Superior temporal gyrus (tissue), 1 donor: Measurements from ENCODE around the gene NBPF1.
"Not testable (repeated sequence)": the region's sequence is repeated elsewhere in the genome, so short reads cannot be mapped to it uniquely, and the experiment has no call there.

Experiments
- DNase-seq: peaks from one replicate; pipeline ENCODE4 v3.0.0-alpha.2; 2016; ENCODE audit errors: extremely low spot score

NBPF1 gene

GRCh38 chr1:16605532-16606505, 7.5 kb downstream of the NBPF1 start:
- DNase-seq: no peak

GRCh38 chr1:16605213-16605525, 8.2 kb downstream of the NBPF1 start:
- no peak for DNase-seq

- not testable (repeated sequence) for DNase-seq
Observed at GRCh38 chr1:16604514-16605212, 8.7 kb downstream of the NBPF1 start.

- not testable (repeated sequence) for DNase-seq
Observed at GRCh38 chr1:16603623-16604022, 9.7 kb downstream of the NBPF1 start.

GRCh38 chr1:16602336-16603011, 10.9 kb downstream of the NBPF1 start:
- DNase-seq: not testable (repeated sequence)

GRCh38 chr1:16600855-16601786, 12.2 kb downstream of the NBPF1 start:
- not testable (repeated sequence) for DNase-seq

GRCh38 chr1:16599326-16599725, 14.0 kb downstream of the NBPF1 start:
- not testable (repeated sequence) for DNase-seq

GRCh38 chr1:16595216-16595615, 18.1 kb downstream of the NBPF1 start:
- DNase-seq: not testable (repeated sequence)

- not testable (repeated sequence) for DNase-seq
Observed at GRCh38 chr1:16591845-16592244, 21.5 kb downstream of the NBPF1 start.

GRCh38 chr1:16588081-16588480, 25.3 kb downstream of the NBPF1 start:
- DNase-seq: peak; percentile 1

- peak; percentile 0 for DNase-seq
Observed at GRCh38 chr1:16587639-16588038, 25.7 kb downstream of the NBPF1 start.

GRCh38 chr1:16565324-16565723, 48.0 kb downstream of the NBPF1 start:
- DNase-seq: not testable (repeated sequence)

GRCh38 chr1:16561035-16561434, 52.3 kb downstream of the NBPF1 start:
- DNase-seq: not testable (repeated sequence)

- not testable (repeated sequence) for DNase-seq
Observed at GRCh38 chr1:16560498-16560897, 52.9 kb downstream of the NBPF1 start.

- DNase-seq: not testable (repeated sequence)
Observed at GRCh38 chr1:16559688-16560087, 53.7 kb downstream of the NBPF1 start.

- DNase-seq: not testable (repeated sequence)
Observed at GRCh38 chr1:16557034-16557433, 56.3 kb downstream of the NBPF1 start.

GRCh38 chr1:16553244-16553643, 60.1 kb downstream of the NBPF1 start:
- not testable (repeated sequence) for DNase-seq

- not testable (repeated sequence) for DNase-seq
Observed at GRCh38 chr1:16550212-16550918, 63.0 kb downstream of the NBPF1 start.

GRCh38 chr1:16549545-16549944, 63.8 kb downstream of the NBPF1 start:
- DNase-seq: not testable (repeated sequence)

- not testable (repeated sequence) for DNase-seq
Observed at GRCh38 chr1:16547502-16548241, 65.7 kb downstream of the NBPF1 start.
